Hematopoietic multipotent progenitor cell treated with erythropoietin and hydrocortisone succinate and interleukin-3 and kit ligand, for 17 days (in vitro differentiated cells): Measurements from ENCODE around the gene SYT15.

Experiments used
- DNase-seq: peaks from one replicate; pipeline ENCODE4 v3.0.0-alpha.2; 2015; ENCODE audit warnings: low spot score

The SYT15 gene

GRCh38 chr10:46544989-46545791 lies 33.7 kb upstream of the SYT15 start:
- no peak for DNase-seq

- DNase-seq = no peak
These were observed 32.9 kb upstream of the SYT15 start for GRCh38 chr10:46545861-46546590.

- no peak for DNase-seq
These were observed 32.1 kb upstream of the SYT15 start for GRCh38 chr10:46546591-46547540.

- no peak for DNase-seq
These were observed 31.1 kb upstream of the SYT15 start for GRCh38 chr10:46547541-46548497.

- DNase-seq = no peak
These were observed 30.3 kb upstream of the SYT15 start for GRCh38 chr10:46548498-46549090.

- no peak for DNase-seq
These were observed 29.5 kb upstream of the SYT15 start for GRCh38 chr10:46549171-46550075.

GRCh38 chr10:46550076-46550790 lies 28.7 kb upstream of the SYT15 start:
- DNase-seq = no peak

GRCh38 chr10:46550795-46551700 lies 27.9 kb upstream of the SYT15 start:
- DNase-seq = no peak

GRCh38 chr10:46551701-46552525 lies 27.0 kb upstream of the SYT15 start:
- DNase-seq = no peak

GRCh38 chr10:46552526-46553237 lies 26.2 kb upstream of the SYT15 start:
- DNase-seq = no peak

GRCh38 chr10:46553238-46554049 lies 25.5 kb upstream of the SYT15 start:
- DNase-seq = no peak

GRCh38 chr10:46554166-46554781 lies 24.7 kb upstream of the SYT15 start:
- no peak for DNase-seq

GRCh38 chr10:46555366-46555712 lies 23.6 kb upstream of the SYT15 start:
- DNase-seq = no peak

- no peak for DNase-seq
These were observed 23.0 kb upstream of the SYT15 start for GRCh38 chr10:46555713-46556514.
